Effector memory CD8-positive, alpha-beta T cell (primary cell): Measurements from ENCODE around the gene CHDH.

ENCODE experiments used
- ATAC-seq: fragments of 150-1000 bp; cut with Tn5 transposase; replicated peaks from 2 replicates; pipeline ENCODE4 v1.10.0; 2021; ENCODE audit warnings: mild to moderate bottlenecking, moderate library complexity
- DNase-seq, 3 experiments: peaks; one replicate each; pipeline ENCODE4 v3.0.0; 2021
- H3K27ac Mint-ChIP-seq, 2 donors: one replicate each; pipeline ENCODE4 v1.8.0; 2022; ENCODE audit warnings: mild to moderate bottlenecking in 2 of 2, mixed read lengths in 2 of 2, moderate library complexity in 2 of 2
- H3K27me3 Mint-ChIP-seq, 2 donors: one replicate each; pipeline ENCODE4 v1.8.0; 2022; ENCODE audit warnings: mixed read lengths in 2 of 2
- H3K36me3 Mint-ChIP-seq: one replicate; pipeline ENCODE4 v1.8.0; 2022; ENCODE audit warnings: mild to moderate bottlenecking, moderate library complexity, mixed read lengths; ENCODE audit not compliant: insufficient read depth
- H3K4me1 Mint-ChIP-seq, 2 donors: one replicate each; pipeline ENCODE4 v1.8.0; 2022; ENCODE audit warnings: low read depth in 2 of 2, mixed read lengths in 2 of 2
- H3K4me3 Mint-ChIP-seq, 2 donors: one replicate each; pipeline ENCODE4 v1.8.0; 2022; ENCODE audit warnings: mild to moderate bottlenecking in 2 of 2, mixed read lengths in 2 of 2, moderate library complexity in 2 of 2
- H3K9me3 Mint-ChIP-seq, 2 donors: one replicate each; pipeline ENCODE4 v1.8.0; 2022; ENCODE audit warnings: mixed read lengths in 2 of 2
- total RNA-seq, 9 experiments: gene quantifications; one replicate each; lab custom pipeline; 2026; lab: John Stamatoyannopoulos, UW

The CHDH gene, protein sequence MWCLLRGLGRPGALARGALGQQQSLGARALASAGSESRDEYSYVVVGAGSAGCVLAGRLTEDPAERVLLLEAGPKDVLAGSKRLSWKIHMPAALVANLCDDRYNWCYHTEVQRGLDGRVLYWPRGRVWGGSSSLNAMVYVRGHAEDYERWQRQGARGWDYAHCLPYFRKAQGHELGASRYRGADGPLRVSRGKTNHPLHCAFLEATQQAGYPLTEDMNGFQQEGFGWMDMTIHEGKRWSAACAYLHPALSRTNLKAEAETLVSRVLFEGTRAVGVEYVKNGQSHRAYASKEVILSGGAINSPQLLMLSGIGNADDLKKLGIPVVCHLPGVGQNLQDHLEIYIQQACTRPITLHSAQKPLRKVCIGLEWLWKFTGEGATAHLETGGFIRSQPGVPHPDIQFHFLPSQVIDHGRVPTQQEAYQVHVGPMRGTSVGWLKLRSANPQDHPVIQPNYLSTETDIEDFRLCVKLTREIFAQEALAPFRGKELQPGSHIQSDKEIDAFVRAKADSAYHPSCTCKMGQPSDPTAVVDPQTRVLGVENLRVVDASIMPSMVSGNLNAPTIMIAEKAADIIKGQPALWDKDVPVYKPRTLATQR
- total RNA-seq = 0 to 18.1 (median 3.0) reads per million in 9 experiments

DNA sequence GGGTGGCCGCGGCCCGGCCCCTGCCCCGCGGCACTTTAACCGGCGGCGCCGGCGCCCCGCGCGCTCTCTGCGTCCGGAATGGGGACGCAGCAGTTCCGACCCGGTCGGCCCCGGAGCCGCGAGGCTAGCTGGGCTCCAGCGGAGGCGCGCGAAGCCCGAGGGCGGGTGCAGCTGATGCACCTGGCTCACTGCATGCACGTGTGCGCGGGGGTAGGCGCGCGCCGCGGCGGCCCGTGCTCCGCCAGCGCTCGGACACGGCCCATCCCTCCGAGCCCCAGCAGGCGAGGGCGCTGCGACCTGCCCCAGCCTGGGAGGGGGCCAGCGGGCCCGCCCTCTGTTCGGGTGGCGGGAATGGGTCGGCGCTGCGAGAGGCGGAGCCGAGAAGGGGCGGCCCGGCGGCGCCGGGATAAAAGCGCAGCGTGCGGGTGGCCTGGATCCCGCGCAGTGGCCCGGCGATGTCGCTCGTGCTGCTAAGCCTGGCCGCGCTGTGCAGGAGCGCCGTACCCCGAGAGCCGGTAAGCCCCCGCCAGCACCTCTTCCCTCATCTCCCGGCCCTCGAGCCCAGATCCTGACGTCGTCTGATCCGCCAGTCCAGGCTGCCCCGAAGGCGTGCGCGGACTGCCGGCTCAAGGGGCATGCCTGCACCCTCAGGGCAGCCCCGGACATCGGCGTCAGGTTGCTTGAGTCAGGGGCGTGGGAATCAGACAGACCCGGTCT is at the start of gene CHDH, which contains the start of gene IL17RB:
TSS of gene CHDH (minus strand) at position 286 of the 717 bp plus-strand sequence. CDS start 22,411 bp downstream, outside the sequence.
TSS of gene IL17RB (plus strand) at position 435 of the 717 bp plus-strand sequence. CDS start at position 456, 21 bp downstream.
- peak; percentile 63 for ATAC-seq
- Mint-ChIP-seq H3K4me1 (peaks cover 0 to 3% of the 10 kb centered on the region in 2 donors), H3K27ac (no peak within 1 kb of the TSS), H3K36me3 (peaks cover 2% of the 10 kb centered on the region), H3K27me3 (peaks cover 37 to 79% of the 10 kb centered on the region in 2 donors), H3K4me3 (peak within 1 kb of the TSS; percentile 58 to 71), H3K9me3 (no peaks in the 10 kb centered on the region)
- DNase-seq = no peak

DNA sequence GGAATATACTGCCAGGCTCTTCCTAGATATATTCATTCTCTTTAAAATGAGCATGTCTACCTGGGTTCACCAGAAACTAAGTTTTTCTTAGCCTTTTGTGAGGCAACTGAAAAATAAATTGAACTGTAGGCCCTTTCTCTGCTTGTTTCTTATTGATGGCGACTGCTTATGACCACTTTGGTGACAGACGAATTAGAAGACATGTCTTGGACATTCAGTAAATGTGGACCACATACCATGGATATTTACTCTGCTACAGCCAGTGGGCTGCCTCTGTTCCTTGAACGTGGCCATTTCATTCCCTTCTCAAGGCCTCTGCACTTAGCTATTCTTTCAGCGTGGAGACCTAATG is 46.0 kb upstream of the CHDH start:
- no peak for ATAC-seq
- peak overlapping the region; percentile 92 to 96 for H3K4me3 Mint-ChIP-seq
- H3K4me1 Mint-ChIP-seq = peaks cover 27 to 40% of the 10 kb centered on the region in 2 donors
- no peaks in the 10 kb centered on the region for H3K9me3 Mint-ChIP-seq
- H3K27ac Mint-ChIP-seq = peak overlapping the region; percentile 99 to 100
- DNase-seq = no peak
- H3K27me3 Mint-ChIP-seq = peaks cover 3 to 4% of the 10 kb centered on the region in 2 donors
- H3K36me3 Mint-ChIP-seq = peaks cover 30% of the 10 kb centered on the region

DNA sequence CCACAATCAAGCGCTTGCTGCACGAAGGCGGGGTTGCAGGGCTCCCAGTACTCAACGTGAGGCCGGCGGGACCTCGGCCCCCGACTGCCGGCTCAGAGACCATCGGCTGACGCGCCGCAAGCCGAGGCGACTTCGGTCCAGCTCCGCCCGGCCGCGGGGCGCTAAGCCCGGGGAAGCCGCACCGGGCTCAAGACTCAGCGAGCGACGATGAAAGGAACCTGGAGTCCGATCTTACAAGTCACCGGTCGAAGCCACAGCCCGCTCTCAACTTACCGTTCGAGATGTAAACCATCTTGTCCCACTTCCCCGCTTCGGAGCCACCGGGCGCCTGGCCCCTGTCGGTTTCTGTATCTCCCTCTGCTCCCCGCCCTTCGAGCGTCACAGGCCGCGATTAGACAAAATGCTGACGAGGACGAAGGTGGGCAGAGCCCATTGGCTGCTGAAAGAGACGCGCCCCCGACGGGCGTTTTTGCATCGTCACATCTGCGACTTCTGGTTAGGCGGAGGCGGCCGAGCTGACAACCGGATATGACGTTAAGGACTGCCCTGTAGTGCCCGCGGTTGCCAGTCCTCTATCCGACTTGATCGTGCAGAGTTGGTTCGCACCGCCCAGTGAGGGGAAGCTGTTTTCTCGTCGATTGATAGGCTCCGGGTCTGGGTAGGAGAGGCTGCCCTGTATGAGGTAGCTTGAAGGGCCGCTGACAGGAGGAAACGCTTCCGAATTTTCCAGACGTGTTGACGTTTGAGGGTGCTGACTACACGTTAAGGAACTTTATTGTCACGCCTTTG is 45.5 kb upstream of the CHDH start, which contains the start of gene SELENOK:
TSS of gene SELENOK (minus strand) at position 363 of the 789 bp plus-strand sequence.
- Mint-ChIP-seq H3K27me3 (no peaks in the 10 kb centered on the region), H3K36me3 (peaks cover 35% of the 10 kb centered on the region)
- peak; percentile 96 to 97 (median 96) for DNase-seq

DNA sequence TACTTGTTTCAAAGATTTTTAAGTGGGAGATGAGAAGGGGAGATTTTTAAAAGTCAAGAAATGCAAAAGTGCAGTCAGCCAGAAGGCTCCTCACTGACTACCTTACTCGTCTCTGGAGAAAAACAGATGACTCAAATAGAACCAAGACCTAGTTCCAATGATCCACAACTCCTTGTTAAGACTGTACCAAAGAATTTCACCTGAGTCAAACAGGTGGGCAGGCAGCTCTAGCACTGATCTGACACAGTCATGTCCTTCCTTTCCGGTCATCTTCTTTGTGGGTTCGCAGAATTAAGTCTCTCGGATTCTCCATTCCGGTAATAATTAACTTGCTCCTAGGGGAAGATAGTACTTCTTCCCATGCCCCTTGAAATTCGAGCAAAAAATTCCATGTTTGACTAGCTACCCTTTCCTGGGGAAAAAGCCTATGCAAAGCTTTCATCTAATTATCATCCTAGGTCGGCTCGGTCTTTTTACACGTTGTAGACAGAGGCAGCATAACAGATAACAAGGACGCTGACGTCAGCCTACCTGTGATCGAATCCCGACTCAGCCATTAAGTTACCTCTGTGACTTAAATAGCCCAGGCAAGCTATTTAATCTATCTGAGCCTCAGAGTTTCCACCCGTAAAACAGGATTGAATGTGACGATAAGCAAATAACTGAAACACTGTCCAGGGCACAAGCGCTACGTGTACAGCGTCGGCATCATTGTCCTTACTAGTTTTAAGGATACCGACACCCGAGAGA is 44.7 kb upstream of the CHDH start:
- DNase-seq = peak; percentile 42 to 59 (median 52)
- peaks cover 27 to 40% of the 10 kb centered on the region in 2 donors for H3K4me1 Mint-ChIP-seq

More for the DNA sequence above, 45.5 kb upstream of the CHDH start, which contains the start of gene SELENOK:
- H3K9me3 Mint-ChIP-seq = no peaks in the 10 kb centered on the region
- H3K27ac Mint-ChIP-seq = peak within 1 kb of the TSS; percentile 99 to 100
- peaks cover 27 to 40% of the 10 kb centered on the region in 2 donors for H3K4me1 Mint-ChIP-seq
- peak within 1 kb of the TSS; percentile 92 to 96 for H3K4me3 Mint-ChIP-seq
- peak; percentile 89 for ATAC-seq

DNA sequence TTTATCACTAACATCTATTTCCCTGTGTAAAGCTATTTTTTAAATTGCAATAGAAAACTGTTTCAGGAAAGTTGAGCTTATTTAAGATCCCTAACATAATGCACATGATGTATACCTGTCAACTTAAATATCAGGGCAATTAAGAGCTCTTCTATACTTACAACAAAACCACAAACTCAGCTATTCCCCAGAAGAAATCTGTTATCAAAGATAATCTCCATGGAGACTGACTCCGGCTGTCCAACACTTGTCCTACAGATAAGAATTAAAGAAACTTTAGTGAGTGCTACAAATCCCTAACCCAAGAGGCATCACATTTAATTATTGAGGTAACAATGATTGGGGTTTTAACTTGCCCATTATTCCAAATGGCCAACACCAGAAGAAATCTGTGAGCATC is 42.0 kb upstream of the CHDH start:
- Mint-ChIP-seq H3K27me3 (no peaks in the 10 kb centered on the region), H3K27ac (no peak overlapping the region), H3K9me3 (no peaks in the 10 kb centered on the region), H3K4me1 (peaks cover 27 to 41% of the 10 kb centered on the region in 2 donors), H3K36me3 (peaks cover 59% of the 10 kb centered on the region), H3K4me3 (no peak overlapping the region)
- ATAC-seq (no peak), DNase-seq (no peak)

More for the DNA sequence above, 44.7 kb upstream of the CHDH start:
- H3K9me3 Mint-ChIP-seq = no peaks in the 10 kb centered on the region
- peak overlapping the region; percentile 99 to 100 for H3K27ac Mint-ChIP-seq
- peak overlapping the region; percentile 92 to 96 for H3K4me3 Mint-ChIP-seq
- ATAC-seq = peak; percentile 43
- H3K27me3 Mint-ChIP-seq = no peaks in the 10 kb centered on the region
- H3K36me3 Mint-ChIP-seq = peaks cover 42% of the 10 kb centered on the region

DNA sequence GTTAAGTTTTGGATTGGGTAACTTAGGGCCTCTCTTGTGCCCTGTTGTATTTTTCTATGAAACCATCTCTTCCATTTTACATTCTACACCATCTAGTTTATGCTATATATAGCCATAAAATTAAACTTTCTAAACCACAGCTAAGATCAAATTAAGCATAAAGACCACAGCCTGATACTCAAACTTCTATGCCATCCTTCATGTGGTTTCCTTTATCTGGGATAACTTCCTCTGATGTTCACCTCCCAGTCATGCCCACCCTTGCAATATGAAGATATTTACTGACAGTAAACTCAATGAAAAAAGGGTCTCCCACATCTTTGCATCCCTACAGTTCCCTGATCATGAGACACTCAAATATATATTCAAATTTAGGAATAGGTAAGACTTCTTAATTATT is 41.2 kb upstream of the CHDH start:
- DNase-seq = no peak
- Mint-ChIP-seq H3K4me3 (no peak overlapping the region), H3K36me3 (peaks cover 64% of the 10 kb centered on the region), H3K9me3 (no peaks in the 10 kb centered on the region), H3K27ac (peak overlapping the region in 1 of 2 donors; percentile 55), H3K27me3 (no peaks in the 10 kb centered on the region), H3K4me1 (peaks cover 31 to 43% of the 10 kb centered on the region in 2 donors)
- no peak for ATAC-seq

DNA sequence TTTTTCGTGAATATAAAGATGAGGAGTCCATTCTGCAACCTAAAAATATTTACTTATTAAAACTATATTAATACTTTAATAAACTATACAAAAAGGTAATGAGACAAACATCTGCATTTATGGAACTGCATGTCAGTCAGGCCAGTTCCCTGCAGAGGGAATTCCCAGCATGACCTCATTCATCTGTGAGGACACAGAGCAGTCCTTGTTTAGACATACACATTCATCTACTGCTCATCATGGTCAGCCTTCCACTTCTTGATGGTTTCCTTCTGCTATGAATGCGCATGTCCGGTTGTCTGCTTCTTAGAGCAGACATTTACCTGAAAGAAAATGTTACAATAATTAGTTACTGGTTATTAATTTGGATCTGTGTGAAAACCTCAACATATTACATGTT is 39.0 kb upstream of the CHDH start:
- no peak overlapping the region for H3K4me3 Mint-ChIP-seq
- H3K4me1 Mint-ChIP-seq = peaks cover 30 to 40% of the 10 kb centered on the region in 2 donors
- no peaks in the 10 kb centered on the region for H3K9me3 Mint-ChIP-seq
- peaks cover 58% of the 10 kb centered on the region for H3K36me3 Mint-ChIP-seq
- ATAC-seq (no peak), DNase-seq (no peak)
- H3K27ac Mint-ChIP-seq = no peak overlapping the region
- H3K27me3 Mint-ChIP-seq = no peaks in the 10 kb centered on the region

DNA sequence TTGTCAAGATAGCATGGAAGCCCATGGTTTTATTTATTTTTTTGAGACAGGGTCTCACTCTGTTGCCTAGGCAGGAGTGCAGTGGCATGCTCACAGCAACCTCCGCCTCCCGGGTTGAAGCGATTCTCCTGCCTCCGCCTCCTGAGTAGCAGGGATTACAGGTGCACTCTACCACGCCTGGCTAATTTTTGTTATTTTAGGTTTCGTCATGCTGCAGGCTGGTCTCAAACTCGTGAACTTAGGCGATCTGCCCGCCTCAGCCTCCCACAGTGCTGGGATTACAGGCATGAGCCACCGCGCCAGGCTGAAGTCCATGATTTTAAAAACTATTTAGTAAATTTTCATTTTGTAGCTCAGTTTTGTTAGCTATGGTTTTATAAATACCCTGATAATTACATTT is 38.4 kb upstream of the CHDH start:
- no peaks in the 10 kb centered on the region for H3K9me3 Mint-ChIP-seq
- peaks cover 54% of the 10 kb centered on the region for H3K36me3 Mint-ChIP-seq
- no peaks in the 10 kb centered on the region for H3K27me3 Mint-ChIP-seq
- DNase-seq = no peak
- H3K4me1 Mint-ChIP-seq = peaks cover 31 to 38% of the 10 kb centered on the region in 2 donors
- no peak overlapping the region for H3K4me3 Mint-ChIP-seq
- no peak for ATAC-seq
- H3K27ac Mint-ChIP-seq = no peak overlapping the region

DNA sequence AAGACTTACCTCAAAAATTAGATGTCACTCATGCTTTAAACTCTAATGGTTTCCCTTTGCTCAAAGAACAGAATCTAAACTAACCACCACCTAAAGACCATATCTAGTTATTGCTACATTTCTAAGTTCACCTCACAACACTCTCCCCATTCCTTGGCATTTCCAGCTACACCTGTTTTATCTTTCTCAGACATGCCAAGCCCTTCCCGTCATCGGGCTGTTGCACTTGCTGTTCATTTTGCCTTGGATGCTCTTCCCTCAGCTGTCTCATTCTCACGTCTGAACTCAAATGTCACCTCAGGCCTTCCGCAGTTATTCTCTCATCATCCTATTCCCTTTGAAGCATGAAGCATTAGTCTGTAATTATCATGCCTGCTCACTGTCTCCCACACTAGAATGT is 36.8 kb upstream of the CHDH start:
- Mint-ChIP-seq H3K9me3 (no peaks in the 10 kb centered on the region), H3K4me3 (peak overlapping the region; percentile 89 to 94), H3K36me3 (peaks cover 64% of the 10 kb centered on the region), H3K4me1 (peaks cover 28 to 36% of the 10 kb centered on the region in 2 donors), H3K27me3 (no peaks in the 10 kb centered on the region), H3K27ac (peak overlapping the region; percentile 94 to 97)
- no peak for DNase-seq
- ATAC-seq = no peak

DNA sequence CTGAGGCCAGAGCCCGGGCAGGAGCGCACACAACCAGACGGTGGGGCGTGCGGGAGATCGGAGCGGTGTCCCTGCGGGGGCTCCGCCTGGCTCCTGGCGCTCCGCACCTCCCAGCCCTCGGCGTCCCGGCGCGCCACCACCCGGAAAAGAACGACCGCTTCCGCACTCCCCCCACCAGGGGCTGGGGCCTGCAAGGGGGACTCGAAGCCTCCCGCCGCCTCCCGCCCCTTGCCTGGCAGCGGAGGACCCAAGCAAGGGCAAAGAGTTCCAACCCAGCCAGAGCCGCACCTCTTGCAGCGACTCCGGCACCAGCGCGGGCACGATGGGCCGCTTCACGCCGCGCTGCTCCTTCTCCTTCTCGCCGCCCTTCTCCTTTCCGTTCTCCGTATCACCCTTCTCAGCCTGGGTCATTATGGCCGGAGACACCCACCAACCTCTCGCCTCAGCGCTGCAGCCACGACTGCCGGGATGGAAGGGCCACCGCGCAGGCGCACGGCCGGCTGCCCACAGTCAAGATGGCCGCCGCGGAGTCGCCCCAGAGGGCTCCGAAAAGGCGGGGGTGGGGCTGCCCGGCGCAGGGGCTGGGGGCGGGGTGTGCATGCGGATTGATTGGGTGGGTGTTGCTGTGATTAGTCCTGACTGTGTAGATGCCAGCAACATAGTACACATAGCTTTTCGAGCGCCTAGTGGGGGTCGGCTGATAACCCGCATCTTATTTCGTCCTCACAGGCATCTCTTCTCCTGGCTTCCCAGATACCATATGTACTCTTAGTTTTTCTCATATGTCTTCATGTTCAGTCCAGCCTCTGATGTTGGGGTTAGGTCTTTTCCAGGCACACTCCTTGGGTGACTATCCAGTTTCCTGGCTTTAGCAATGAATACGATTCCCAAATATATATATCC is 35.7 kb upstream of the CHDH start, which contains the start of gene ACTR8:
TSS of gene ACTR8 (minus strand) at position 462 of the 903 bp plus-strand sequence. CDS start at position 411, 51 bp downstream.
- peaks cover 66% of the 10 kb centered on the region for H3K36me3 Mint-ChIP-seq

More for the DNA sequence above, 35.7 kb upstream of the CHDH start, which contains the start of gene ACTR8:
- Mint-ChIP-seq H3K4me1 (peaks cover 26 to 36% of the 10 kb centered on the region in 2 donors), H3K9me3 (no peaks in the 10 kb centered on the region), H3K27ac (peak within 1 kb of the TSS; percentile 94 to 97), H3K4me3 (peak within 1 kb of the TSS; percentile 89 to 94), H3K27me3 (no peaks in the 10 kb centered on the region)
- DNase-seq (peak; percentile 81 to 85 (median 83)), ATAC-seq (peak; percentile 87)
